ENCODE data around the gene PRKCA.

The PRKCA gene

GRCh38 chr17:66667090-66667489 lies 364.7 kb downstream of the PRKCA start:
- no peaks in the 10 kb centered on the region for H3K27me3 ChIP-seq (ENCODE audit: insufficient read depth, insufficient read length)
- no peaks in the 10 kb centered on the region for H3K9me3 ChIP-seq (ENCODE audit: insufficient read depth, low read length)
- H3K4me3 ChIP-seq (ENCODE audit: insufficient read length, low read depth): no peak overlapping the region
- peak; percentile 9 for DNase-seq (ENCODE audit: low read depth, low spot score)
- H3K36me3 ChIP-seq (ENCODE audit: insufficient read depth, insufficient read length, low read length): no peaks in the 10 kb centered on the region
- H3K4me1 ChIP-seq (ENCODE audit: insufficient read depth, insufficient read length): no peaks in the 10 kb centered on the region
- TF ChIP-seq SUZ12 (IDR thresholded peaks at IDR 0.05; ENCODE audit: extremely low read depth, insufficient read depth, insufficient read length): no peak
- no peak for TF ChIP-seq ZNF274 (IDR thresholded peaks at IDR 0.05; ENCODE audit: low read depth, low read length)
- TF ChIP-seq YY1 (IDR thresholded peaks at IDR 0.05; ENCODE audit: insufficient read depth, insufficient read length): no peak
- no peak overlapping the region for H3K9ac ChIP-seq (ENCODE audit: insufficient read length, low read depth)

- no peaks in the 10 kb centered on the region for H3K4me1 ChIP-seq (ENCODE audit: insufficient read depth, insufficient read length)
- TF ChIP-seq YY1 (IDR thresholded peaks at IDR 0.05; ENCODE audit: insufficient read depth, insufficient read length): no peak
- no peak for TF ChIP-seq ZNF274 (IDR thresholded peaks at IDR 0.05; ENCODE audit: low read depth, low read length)
- TF ChIP-seq SUZ12 (IDR thresholded peaks at IDR 0.05; ENCODE audit: extremely low read depth, insufficient read depth, insufficient read length): no peak
- no peak for DNase-seq (ENCODE audit: low read depth, low spot score)
- H3K27me3 ChIP-seq (ENCODE audit: insufficient read depth, insufficient read length): no peaks in the 10 kb centered on the region
- H3K9me3 ChIP-seq (ENCODE audit: insufficient read depth, low read length): no peaks in the 10 kb centered on the region
- no peak overlapping the region for H3K4me3 ChIP-seq (ENCODE audit: insufficient read length, low read depth)
- no peaks in the 10 kb centered on the region for H3K36me3 ChIP-seq (ENCODE audit: insufficient read depth, insufficient read length, low read length)
- no peak overlapping the region for H3K9ac ChIP-seq (ENCODE audit: insufficient read length, low read depth)
Measured at GRCh38 chr17:66667491-66668030, 365.1 kb downstream of the PRKCA start.

- Histone ChIP-seq H3K4me3 (ENCODE audit: insufficient read length, low read depth) (no peak overlapping the region), H3K27me3 (ENCODE audit: insufficient read depth, insufficient read length) (no peaks in the 10 kb centered on the region), H3K9ac (ENCODE audit: insufficient read length, low read depth) (no peak overlapping the region), H3K9me3 (ENCODE audit: insufficient read depth, low read length) (no peaks in the 10 kb centered on the region), H3K4me1 (ENCODE audit: insufficient read depth, insufficient read length) (no peaks in the 10 kb centered on the region), H3K36me3 (ENCODE audit: insufficient read depth, insufficient read length, low read length) (no peaks in the 10 kb centered on the region)
- DNase-seq (ENCODE audit: low read depth, low spot score): no peak
- TF ChIP-seq ZNF274 (IDR thresholded peaks at IDR 0.05; ENCODE audit: low read depth, low read length) (no peak), SUZ12 (IDR thresholded peaks at IDR 0.05; ENCODE audit: extremely low read depth, insufficient read depth, insufficient read length) (no peak), YY1 (IDR thresholded peaks at IDR 0.05; ENCODE audit: insufficient read depth, insufficient read length) (no peak)
Measured at GRCh38 chr17:66670206-66670605, 367.8 kb downstream of the PRKCA start.

GRCh38 chr17:66671156-66671555 lies 368.7 kb downstream of the PRKCA start:
- Histone ChIP-seq H3K27me3 (ENCODE audit: insufficient read depth, insufficient read length) (no peaks in the 10 kb centered on the region), H3K4me3 (ENCODE audit: insufficient read length, low read depth) (no peak overlapping the region), H3K36me3 (ENCODE audit: insufficient read depth, insufficient read length, low read length) (no peaks in the 10 kb centered on the region), H3K9ac (ENCODE audit: insufficient read length, low read depth) (no peak overlapping the region), H3K9me3 (ENCODE audit: insufficient read depth, low read length) (no peaks in the 10 kb centered on the region), H3K4me1 (ENCODE audit: insufficient read depth, insufficient read length) (no peaks in the 10 kb centered on the region)
- TF ChIP-seq YY1 (IDR thresholded peaks at IDR 0.05; ENCODE audit: insufficient read depth, insufficient read length): no peak
- TF ChIP-seq SUZ12 (IDR thresholded peaks at IDR 0.05; ENCODE audit: extremely low read depth, insufficient read depth, insufficient read length): no peak
- no peak for TF ChIP-seq ZNF274 (IDR thresholded peaks at IDR 0.05; ENCODE audit: low read depth, low read length)
- peak; percentile 8 for DNase-seq (ENCODE audit: low read depth, low spot score)

GRCh38 chr17:66673668-66674276 lies 371.4 kb downstream of the PRKCA start:
- H3K9me3 ChIP-seq (ENCODE audit: insufficient read depth, low read length): no peaks in the 10 kb centered on the region
- no peak overlapping the region for H3K4me3 ChIP-seq (ENCODE audit: insufficient read length, low read depth)
- DNase-seq (ENCODE audit: low read depth, low spot score): peak; percentile 51
- no peak overlapping the region for H3K9ac ChIP-seq (ENCODE audit: insufficient read length, low read depth)
- no peaks in the 10 kb centered on the region for H3K27me3 ChIP-seq (ENCODE audit: insufficient read depth, insufficient read length)
- H3K36me3 ChIP-seq (ENCODE audit: insufficient read depth, insufficient read length, low read length): no peaks in the 10 kb centered on the region
- no peaks in the 10 kb centered on the region for H3K4me1 ChIP-seq (ENCODE audit: insufficient read depth, insufficient read length)
- TF ChIP-seq SUZ12 (IDR thresholded peaks at IDR 0.05; ENCODE audit: extremely low read depth, insufficient read depth, insufficient read length): no peak

- no peak for DNase-seq (ENCODE audit: low read depth, low spot score)
- peaks cover 1% of the 10 kb centered on the region for H3K4me1 ChIP-seq (ENCODE audit: insufficient read depth, insufficient read length)
- TF ChIP-seq ZNF274 (IDR thresholded peaks at IDR 0.05; ENCODE audit: low read depth, low read length) (no peak), YY1 (IDR thresholded peaks at IDR 0.05; ENCODE audit: insufficient read depth, insufficient read length) (no peak), SUZ12 (IDR thresholded peaks at IDR 0.05; ENCODE audit: extremely low read depth, insufficient read depth, insufficient read length) (no peak)
- no peak overlapping the region for H3K4me3 ChIP-seq (ENCODE audit: insufficient read length, low read depth)
- H3K27me3 ChIP-seq (ENCODE audit: insufficient read depth, insufficient read length): no peaks in the 10 kb centered on the region
- H3K9me3 ChIP-seq (ENCODE audit: insufficient read depth, low read length): no peaks in the 10 kb centered on the region
- no peaks in the 10 kb centered on the region for H3K36me3 ChIP-seq (ENCODE audit: insufficient read depth, insufficient read length, low read length)
- no peak overlapping the region for H3K9ac ChIP-seq (ENCODE audit: insufficient read length, low read depth)
Measured at GRCh38 chr17:66675273-66675990, 373.0 kb downstream of the PRKCA start.

GRCh38 chr17:66675991-66676371 lies 373.6 kb downstream of the PRKCA start:
- H3K9ac ChIP-seq (ENCODE audit: insufficient read length, low read depth): no peak overlapping the region
- no peak for TF ChIP-seq ZNF274 (IDR thresholded peaks at IDR 0.05; ENCODE audit: low read depth, low read length)
- no peak for TF ChIP-seq SUZ12 (IDR thresholded peaks at IDR 0.05; ENCODE audit: extremely low read depth, insufficient read depth, insufficient read length)
- TF ChIP-seq YY1 (IDR thresholded peaks at IDR 0.05; ENCODE audit: insufficient read depth, insufficient read length): no peak
- no peaks in the 10 kb centered on the region for H3K9me3 ChIP-seq (ENCODE audit: insufficient read depth, low read length)
- H3K4me1 ChIP-seq (ENCODE audit: insufficient read depth, insufficient read length): peaks cover 3% of the 10 kb centered on the region
- H3K27me3 ChIP-seq (ENCODE audit: insufficient read depth, insufficient read length): no peaks in the 10 kb centered on the region
- H3K36me3 ChIP-seq (ENCODE audit: insufficient read depth, insufficient read length, low read length): no peaks in the 10 kb centered on the region
- DNase-seq (ENCODE audit: low read depth, low spot score): no peak
- no peak overlapping the region for H3K4me3 ChIP-seq (ENCODE audit: insufficient read length, low read depth)

Data from NT2/D1 (cell line).